ENCODE data around the gene USP2.

USP2 gene

DNA sequence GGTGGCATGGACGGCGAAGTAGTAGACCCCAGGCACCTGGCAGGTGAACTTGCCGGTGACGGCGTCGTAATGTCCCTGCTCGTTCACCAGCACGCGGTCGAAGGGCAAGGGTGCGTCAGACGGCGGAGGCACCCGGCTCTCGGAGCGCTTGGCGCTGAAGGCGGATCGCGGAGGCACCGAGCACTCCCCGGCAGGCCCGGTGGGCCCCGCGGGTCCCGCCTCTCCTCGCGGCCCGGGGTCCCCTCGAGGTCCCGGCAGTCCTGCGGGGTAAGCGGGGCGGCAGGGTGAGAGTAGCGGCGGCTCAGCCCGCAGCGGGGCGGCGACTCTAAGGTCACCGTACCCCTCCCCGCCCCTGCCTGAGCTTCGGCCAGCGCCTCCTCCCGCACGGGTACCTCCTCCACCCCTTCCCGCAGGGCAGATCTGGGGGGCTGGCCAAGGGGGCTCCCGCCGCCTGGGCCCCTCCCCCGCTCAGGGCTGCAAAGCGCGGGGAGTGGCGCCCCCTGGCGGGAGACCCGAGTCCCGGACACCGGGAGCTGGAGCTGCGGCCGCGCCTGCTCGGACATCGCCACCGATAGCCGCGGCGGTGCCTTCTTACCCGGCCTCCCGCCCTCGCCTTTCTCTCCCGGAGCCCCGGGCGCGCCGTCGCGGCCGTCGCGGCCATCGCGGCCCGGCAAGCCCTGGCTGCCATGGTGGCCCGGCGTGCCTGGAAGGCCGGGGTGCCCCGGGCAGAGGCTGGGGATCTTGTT is 41.7 kb downstream of the USP2 start:
- H4K20me1 ChIP-seq: peaks cover 14% of the 10 kb centered on the region
- H3K4me1 ChIP-seq: peaks cover 77% of the 10 kb centered on the region
- no peaks in the 10 kb centered on the region for H3K9me3 ChIP-seq
- peak overlapping the region; percentile 69 for H3K9ac ChIP-seq
- peak overlapping the region; percentile 98 for H3K4me2 ChIP-seq
- peaks cover 6% of the 10 kb centered on the region; the same call in 1 of the 2 replicates for H3K36me3 ChIP-seq
- H3K27me3 ChIP-seq: peaks cover 42% of the 10 kb centered on the region
- peak overlapping the region; percentile 67 for H3K4me3 ChIP-seq
- peak overlapping the region; percentile 64 for H3K27ac ChIP-seq
- no peak for TF ChIP-seq Cebpa-rat (IDR thresholded peaks at IDR 0.05)

DNA sequence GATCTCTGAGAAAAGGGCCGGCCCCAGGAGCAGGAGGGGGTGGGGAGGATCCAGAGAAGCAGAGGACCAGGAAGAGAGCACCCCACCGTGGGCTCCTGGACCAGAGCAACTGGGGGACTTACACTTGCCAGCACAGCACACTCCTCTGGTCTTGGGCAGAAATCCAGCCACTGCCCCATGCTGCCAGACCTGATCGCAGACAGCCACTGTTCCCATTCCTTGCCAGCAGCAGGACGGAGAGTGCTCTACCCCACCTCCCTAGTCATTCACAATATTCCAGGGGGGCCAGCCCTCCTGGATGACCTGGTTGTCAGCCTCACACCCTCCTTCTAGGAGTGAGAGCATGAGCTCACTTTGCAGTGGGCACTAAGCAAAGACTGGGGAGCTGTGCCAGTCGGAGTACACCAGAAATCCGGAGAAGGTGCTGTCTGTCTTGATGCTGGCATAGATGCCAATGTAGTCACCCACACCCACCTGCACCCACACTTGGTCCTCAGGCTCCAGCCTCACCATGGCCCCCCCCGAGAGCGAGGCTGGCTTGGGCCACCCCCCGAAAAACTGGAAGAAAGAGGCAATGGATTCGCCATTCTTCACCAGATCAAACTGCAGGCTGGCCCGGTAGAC is 42.4 kb downstream of the USP2 start:
- no peak overlapping the region for H3K9ac ChIP-seq
- H3K9me3 ChIP-seq: no peaks in the 10 kb centered on the region
- H4K20me1 ChIP-seq: peaks cover 14% of the 10 kb centered on the region
- H3K27ac ChIP-seq: no peak overlapping the region
- H3K36me3 ChIP-seq: peaks cover 6% of the 10 kb centered on the region; the same call in 1 of the 2 replicates
- H3K4me2 ChIP-seq: peak overlapping the region; percentile 98
- peak overlapping the region; percentile 67 for H3K4me3 ChIP-seq
- no peak for TF ChIP-seq Cebpa-rat (IDR thresholded peaks at IDR 0.05)
- H3K27me3 ChIP-seq: peaks cover 42% of the 10 kb centered on the region
- H3K4me1 ChIP-seq: peaks cover 78% of the 10 kb centered on the region

DNA sequence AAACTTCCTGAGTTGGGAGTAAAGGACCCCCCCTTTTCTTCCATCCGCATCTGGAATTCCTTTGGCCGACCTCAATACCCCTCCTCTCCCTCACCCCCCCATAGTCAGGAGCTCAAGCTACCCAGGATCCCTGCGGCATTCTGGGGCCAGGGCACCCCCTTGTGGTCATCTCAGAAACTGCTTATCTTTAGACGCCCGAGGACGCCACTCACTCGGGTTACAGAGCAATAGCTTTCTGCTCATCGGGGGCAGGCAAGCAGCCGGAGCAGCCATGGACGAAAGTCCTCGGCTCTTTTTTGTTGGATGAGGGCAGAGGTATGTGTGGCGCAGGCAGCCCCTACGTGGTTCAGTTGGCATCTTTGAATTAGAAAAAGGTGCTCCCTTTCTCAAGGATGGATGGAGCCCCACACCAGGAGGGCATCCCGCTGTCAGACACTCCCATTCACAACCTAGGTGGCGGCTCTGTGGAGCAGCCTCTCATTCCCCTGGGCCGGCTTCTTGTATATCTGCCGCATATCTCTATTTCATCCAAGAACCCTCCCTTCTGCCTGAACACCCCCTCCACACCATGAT is 43.1 kb downstream of the USP2 start:
- Histone ChIP-seq H3K4me2 (peak overlapping the region; percentile 98), H3K27ac (no peak overlapping the region), H4K20me1 (peaks cover 14% of the 10 kb centered on the region), H3K4me3 (peak overlapping the region; percentile 97; the same call in 1 of the 2 replicates), H3K4me1 (peaks cover 84% of the 10 kb centered on the region), H3K36me3 (peaks cover 6% of the 10 kb centered on the region; the same call in 1 of the 2 replicates), H3K27me3 (peaks cover 42% of the 10 kb centered on the region), H3K9ac (no peak overlapping the region; the same call in 1 of the 2 replicates), H3K9me3 (no peaks in the 10 kb centered on the region)
- no peak for TF ChIP-seq Cebpa-rat (IDR thresholded peaks at IDR 0.05)

DNA sequence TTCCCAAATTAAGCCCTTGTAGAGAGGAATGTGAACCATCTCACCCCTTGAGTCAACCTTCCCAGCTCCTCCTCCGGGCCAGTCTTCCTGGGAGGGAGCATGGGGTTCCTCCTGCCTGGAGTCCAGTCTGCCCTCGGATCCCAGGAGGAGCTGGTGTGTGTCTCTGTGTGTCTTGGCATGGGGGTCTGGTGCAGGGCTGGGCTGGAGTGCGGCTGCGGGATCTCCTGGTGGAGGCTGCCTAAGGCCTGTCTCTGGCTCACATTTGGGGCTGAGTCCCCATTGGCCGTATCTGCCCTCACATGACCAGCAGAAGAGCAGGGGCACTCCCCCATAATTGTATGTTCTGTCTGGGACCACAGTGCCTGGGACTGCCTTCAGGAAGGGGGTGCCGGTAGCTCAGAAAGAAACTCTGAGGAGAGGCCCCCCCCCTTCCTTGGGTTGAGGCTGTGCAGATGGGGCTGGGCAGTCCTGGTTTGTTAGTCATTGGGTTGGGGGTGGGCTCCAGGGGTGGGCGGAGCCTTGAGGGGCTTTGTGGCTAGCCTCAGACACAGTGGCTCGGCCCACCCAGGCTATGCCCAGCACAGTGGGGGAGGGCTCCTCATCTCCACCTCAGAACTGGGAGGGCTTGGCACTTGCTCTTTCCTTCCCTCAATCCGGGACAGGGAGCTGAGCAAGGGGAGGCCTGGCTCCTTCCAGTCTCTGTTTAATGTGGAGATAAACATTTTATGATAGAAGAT is 43.7 kb downstream of the USP2 start:
- no peaks in the 10 kb centered on the region for H3K9me3 ChIP-seq
- peaks cover 14% of the 10 kb centered on the region for H4K20me1 ChIP-seq
- H3K4me3 ChIP-seq: peak overlapping the region; percentile 97
- H3K4me2 ChIP-seq: peak overlapping the region; percentile 98
- peak overlapping the region; percentile 62 for H3K27ac ChIP-seq
- H3K9ac ChIP-seq: peak overlapping the region; percentile 73
- H3K27me3 ChIP-seq: peaks cover 42% of the 10 kb centered on the region
- TF ChIP-seq Cebpa-rat (IDR thresholded peaks at IDR 0.05): no peak
- peaks cover 91% of the 10 kb centered on the region for H3K4me1 ChIP-seq
- H3K36me3 ChIP-seq: peaks cover 6% of the 10 kb centered on the region; the same call in 1 of the 2 replicates

DNA sequence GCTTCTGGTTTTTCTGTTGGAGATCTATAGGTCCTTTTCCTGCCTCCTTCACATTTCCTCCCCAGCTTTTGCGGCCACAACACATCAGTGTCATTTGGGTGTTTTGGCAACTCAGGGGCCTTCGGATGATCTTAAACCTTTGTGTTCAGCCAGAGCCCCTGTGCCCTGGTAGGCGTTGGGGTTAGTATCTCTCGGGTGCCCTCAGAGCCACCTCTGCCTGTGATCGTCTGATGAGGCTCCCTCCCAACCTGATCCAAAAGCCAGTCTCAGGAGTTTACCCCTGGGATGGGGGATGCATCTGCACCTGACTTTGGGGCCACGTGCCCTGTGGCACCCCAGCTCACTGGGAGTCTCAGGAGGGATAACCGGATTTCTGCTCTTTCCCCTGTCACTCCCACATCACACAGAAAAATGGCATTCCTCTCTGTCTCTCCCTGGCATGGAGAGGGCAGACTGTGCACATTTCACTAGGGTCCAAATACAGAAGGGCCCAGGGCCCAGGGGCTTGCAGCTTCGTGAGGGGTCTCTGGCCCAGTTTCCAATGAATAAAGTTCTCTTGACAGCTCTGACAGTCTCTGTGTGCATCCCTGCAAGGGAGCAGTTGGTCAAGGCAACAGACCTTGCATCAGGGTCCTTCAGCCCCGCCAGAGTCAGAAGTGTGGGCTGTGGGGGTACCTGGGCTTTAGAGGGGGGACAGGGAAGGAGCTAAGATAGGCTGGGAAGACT is 44.6 kb downstream of the USP2 start:
- Histone ChIP-seq H3K4me3 (peak overlapping the region; percentile 97), H3K27me3 (peaks cover 34% of the 10 kb centered on the region), H3K27ac (peak overlapping the region; percentile 62), H3K9me3 (no peaks in the 10 kb centered on the region), H3K36me3 (peaks cover 6% of the 10 kb centered on the region; the same call in 1 of the 2 replicates), H4K20me1 (peaks cover 14% of the 10 kb centered on the region), H3K9ac (peak overlapping the region; percentile 73), H3K4me2 (peak overlapping the region; percentile 98), H3K4me1 (peaks cover 91% of the 10 kb centered on the region)
- TF ChIP-seq Cebpa-rat (IDR thresholded peaks at IDR 0.05): no peak

DNA sequence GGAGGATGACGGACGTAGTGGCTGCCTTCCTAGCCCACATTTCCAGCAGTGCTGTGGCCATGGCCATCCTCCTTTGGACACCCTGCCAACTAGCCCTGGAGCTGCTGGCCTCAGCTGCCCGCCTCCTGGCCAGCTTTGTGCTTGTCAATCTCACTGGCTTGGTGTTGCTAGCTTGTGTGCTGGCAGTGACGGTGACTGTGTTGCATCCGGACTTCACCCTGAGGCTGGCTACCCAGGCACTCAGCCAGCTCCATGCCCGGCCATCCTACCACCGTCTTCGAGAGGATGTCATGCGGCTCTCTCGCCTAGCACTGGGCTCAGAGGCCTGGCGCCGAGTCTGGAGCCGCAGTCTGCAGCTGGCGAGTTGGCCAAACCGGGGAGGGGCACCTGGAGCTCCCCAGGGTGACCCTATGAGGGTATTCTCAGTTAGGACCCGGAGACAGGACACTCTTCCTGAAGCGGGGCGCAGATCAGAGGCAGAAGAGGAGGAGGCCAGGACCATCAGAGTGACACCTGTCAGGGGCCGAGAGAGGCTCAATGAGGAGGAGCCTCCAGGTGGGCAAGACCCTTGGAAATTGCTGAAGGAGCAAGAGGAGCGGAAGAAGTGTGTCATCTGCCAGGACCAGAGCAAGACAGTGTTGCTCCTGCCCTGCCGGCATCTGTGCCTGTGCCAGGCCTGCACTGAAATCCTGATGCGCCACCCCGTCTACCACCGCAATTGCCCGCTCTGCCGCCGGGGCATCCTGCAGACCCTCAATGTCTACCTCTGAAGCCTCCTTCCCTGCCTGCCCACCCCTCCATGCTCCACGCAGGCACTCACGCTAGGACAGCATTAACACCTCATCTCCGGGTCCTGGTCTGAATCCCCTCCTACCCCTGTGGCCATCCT is 45.6 kb downstream of the USP2 start:
- H3K9ac ChIP-seq: peak overlapping the region; percentile 93; the same call in 1 of the 2 replicates
- peak overlapping the region; percentile 62; the same call in 1 of the 2 replicates for H3K27ac ChIP-seq
- TF ChIP-seq Cebpa-rat (IDR thresholded peaks at IDR 0.05): no peak
- peak overlapping the region; percentile 98 for H3K4me2 ChIP-seq
- no peaks in the 10 kb centered on the region for H3K9me3 ChIP-seq
- H4K20me1 ChIP-seq: peaks cover 14% of the 10 kb centered on the region
- H3K27me3 ChIP-seq: peaks cover 25% of the 10 kb centered on the region
- peaks cover 81% of the 10 kb centered on the region for H3K4me1 ChIP-seq
- peak overlapping the region; percentile 97 for H3K4me3 ChIP-seq
- H3K36me3 ChIP-seq: peaks cover 6% of the 10 kb centered on the region; the same call in 1 of the 2 replicates

DNA sequence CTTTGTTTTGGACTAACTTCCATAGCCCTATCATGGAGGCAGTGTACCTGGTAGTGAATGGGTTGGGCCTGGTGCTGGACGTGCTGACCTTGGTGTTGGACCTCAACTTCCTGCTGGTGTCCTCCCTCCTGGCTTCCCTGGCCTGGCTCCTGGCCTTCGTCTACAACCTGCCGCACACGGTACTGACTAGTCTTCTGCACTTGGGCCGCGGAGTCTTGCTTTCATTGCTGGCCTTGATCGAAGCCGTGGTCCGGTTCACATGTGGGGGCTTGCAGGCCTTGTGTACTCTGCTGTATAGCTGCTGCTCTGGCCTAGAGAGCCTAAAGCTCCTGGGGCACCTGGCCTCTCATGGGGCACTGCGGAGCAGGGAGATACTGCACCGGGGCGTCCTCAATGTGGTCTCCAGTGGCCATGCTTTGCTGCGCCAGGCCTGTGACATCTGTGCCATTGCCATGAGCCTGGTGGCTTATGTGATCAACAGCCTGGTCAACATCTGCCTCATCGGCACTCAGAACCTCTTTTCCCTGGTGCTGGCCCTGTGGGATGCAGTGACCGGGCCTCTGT is 46.3 kb downstream of the USP2 start:
- Histone ChIP-seq H3K27ac (peak overlapping the region; percentile 87; the same call in 1 of the 2 replicates), H4K20me1 (peaks cover 14% of the 10 kb centered on the region), H3K4me3 (peak overlapping the region; percentile 97), H3K4me2 (peak overlapping the region; percentile 98), H3K27me3 (peaks cover 18% of the 10 kb centered on the region), H3K4me1 (peaks cover 77% of the 10 kb centered on the region), H3K9me3 (no peaks in the 10 kb centered on the region), H3K9ac (peak overlapping the region; percentile 93), H3K36me3 (peaks cover 6% of the 10 kb centered on the region; the same call in 1 of the 2 replicates)
- no peak for TF ChIP-seq Cebpa-rat (IDR thresholded peaks at IDR 0.05)
